VCaP (cell line): ENCODE data around the gene SUMO2.

Source experiments
- H3K27ac ChIP-seq: fragments of 450-650 bp; 2 replicates; pipeline ENCODE4 v1.5.1; 2017
- TF ChIP-seq, protein P1 (sequence below): fragments of 450-650 bp; conservative IDR thresholded peaks from 2 replicates; pipeline ENCODE4 v1.5.1; 2017; ENCODE audit warnings: mild to moderate bottlenecking, moderate library complexity

SUMO2 gene

DNA sequence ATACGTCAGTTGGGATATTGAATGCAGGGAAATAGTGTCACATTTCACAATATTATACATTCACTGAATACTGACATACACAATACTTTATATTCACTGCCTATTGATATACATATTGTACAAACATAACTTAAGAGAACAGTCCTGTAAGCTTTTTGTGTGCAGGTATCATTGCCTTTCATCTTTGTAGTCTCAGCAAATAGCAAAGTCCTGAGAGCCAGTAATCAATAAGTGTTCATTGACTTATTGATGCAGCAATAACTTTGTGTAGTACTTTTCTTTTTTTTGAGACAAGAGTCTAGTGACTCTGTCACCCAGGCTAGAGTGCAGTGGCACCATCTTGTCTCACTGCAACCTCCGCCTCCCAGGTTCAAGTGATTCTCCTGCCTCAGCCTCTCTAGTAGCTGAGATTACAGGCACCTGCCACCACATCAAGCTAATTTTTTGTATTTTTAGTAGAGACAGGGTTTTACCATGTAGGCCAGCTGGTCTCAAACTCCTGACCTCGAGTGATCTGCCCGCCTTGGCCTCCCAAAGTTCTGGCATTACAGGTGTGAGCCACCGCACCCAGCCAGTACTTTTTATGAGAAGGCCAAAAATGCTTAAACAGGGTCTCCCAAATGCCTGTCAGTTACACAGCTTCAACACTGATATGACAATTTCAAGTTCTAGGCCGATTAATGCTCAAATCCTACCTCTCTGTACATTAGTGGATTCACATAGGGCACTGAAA lies 17.3 kb upstream of the SUMO2 start:
- TF ChIP-seq, protein P1, sequence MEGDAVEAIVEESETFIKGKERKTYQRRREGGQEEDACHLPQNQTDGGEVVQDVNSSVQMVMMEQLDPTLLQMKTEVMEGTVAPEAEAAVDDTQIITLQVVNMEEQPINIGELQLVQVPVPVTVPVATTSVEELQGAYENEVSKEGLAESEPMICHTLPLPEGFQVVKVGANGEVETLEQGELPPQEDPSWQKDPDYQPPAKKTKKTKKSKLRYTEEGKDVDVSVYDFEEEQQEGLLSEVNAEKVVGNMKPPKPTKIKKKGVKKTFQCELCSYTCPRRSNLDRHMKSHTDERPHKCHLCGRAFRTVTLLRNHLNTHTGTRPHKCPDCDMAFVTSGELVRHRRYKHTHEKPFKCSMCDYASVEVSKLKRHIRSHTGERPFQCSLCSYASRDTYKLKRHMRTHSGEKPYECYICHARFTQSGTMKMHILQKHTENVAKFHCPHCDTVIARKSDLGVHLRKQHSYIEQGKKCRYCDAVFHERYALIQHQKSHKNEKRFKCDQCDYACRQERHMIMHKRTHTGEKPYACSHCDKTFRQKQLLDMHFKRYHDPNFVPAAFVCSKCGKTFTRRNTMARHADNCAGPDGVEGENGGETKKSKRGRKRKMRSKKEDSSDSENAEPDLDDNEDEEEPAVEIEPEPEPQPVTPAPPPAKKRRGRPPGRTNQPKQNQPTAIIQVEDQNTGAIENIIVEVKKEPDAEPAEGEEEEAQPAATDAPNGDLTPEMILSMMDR, result no peak
- H3K27ac ChIP-seq, result no peak overlapping the region

DNA sequence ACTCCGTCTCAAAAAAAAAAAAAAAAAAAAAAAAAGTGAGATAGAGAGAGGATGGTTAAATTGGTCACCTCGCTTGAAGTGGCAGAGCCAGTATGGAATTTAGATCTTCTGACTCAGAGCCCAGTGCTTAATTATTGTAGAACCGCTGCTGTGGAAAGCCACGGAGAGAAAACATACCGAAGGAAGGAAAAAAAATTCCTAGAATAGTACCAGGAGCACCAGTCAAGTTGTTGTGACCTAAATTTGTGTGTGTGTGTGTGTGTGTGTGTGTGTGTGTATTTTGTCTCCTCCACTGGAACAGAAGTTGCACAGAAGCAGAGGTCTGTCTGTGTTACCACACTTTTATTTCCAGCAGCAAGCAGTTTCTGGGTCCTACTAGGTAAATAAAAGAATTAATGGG lies 12.1 kb upstream of the SUMO2 start:
- TF ChIP-seq, protein P1, result no peak
- no peak overlapping the region for H3K27ac ChIP-seq

DNA sequence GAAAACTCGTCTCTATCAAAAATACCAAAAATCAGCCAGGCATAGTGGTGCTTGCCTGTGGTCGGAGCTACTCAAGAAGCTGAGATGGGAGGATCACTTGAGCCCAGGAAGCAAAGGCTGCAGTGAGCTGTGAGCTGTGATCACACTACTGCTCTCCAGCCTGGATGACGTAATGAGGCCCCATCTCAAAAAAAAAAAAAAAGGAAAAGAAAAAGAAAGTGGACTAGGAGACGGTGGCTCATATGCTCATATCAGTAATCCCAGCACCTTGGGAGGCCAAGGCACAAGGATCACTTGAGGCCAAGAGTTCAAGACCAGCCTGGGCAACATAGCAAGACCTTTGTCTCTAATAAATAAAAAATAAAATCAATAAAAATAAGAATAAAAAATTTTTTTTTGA lies 8.8 kb upstream of the SUMO2 start:
- H3K27ac ChIP-seq, result no peak overlapping the region

DNA sequence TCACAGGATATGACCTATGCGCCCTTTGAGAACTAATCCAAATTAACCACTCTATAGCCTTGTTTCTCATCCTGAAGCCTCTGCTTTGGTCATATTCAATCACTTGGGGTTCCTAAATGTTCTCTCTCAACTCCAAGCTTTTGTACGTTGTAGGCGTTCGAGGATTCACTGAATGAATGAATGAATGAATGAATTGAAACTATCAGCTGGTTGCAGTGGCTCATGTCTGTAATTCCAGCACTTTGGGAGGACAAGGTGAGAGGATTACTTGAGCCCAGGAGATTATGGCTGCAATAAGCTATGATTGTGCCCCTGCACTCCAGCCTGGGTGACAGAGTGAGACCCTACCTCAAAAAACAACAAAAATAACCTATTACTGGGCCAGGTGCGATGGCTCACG lies 5.9 kb upstream of the SUMO2 start:
- TF ChIP-seq, protein P1, result no peak
- no peak overlapping the region for H3K27ac ChIP-seq

More for the DNA sequence above, 8.8 kb upstream of the SUMO2 start:
- TF ChIP-seq, protein P1, result no peak

DNA sequence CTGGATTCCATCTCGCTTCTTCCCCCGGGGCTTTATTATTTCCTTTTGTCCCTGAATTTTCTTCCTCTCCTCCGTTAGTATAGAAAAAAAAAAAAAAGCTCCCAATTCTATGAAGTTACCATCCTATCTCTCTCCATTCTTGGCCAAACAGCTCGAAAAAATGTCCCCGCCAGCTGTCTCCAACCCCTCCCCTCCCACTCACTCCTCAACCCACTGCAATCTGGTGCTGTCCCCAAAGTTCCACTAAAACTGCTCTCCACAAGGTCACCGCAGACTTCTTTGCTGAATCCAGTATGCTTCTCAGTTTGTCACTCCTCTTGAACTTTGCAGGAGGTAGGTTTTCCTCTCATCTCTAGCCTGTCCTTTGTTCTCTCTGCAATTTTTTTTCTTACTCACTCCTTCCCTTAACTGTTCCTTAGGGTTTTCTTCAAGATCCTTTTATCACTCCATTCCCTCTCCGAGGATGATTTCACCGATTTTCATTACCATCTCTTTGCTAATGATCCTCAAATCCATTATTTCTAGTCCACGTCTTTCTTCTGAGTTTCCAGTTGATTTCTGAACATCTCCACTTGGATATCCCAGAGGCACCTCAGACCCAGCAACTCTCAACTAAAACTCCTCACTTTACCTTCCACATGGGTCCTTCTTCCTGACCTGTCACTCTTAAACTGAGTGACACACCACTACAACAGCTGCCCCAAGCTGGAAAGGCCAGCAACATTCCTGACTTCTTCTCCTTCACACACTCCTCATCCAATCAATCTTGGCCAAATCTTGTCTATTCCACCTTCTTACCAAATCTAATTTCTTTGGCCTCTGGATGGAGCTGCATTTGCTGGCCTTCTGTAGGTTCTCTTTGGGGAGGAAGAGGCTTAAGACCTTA lies 1.5 kb upstream of the SUMO2 start:
- TF ChIP-seq, protein P1, result no peak

DNA sequence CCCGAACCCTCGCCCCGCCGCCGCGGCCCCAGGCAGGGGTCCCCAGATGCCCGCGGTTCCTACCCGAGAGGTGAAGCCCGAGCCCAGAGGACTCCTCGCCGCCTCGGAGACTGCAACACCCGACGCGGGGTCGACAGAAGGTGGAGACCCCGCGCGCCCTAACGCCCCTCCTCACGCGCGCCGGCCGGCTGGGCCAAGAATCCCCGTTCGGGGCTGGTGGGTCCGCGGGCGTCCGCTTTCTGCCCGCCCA lies 515 bp downstream of the SUMO2 start:
- TF ChIP-seq, protein P1, result no peak; the same call in 1 of the 2 replicates
- H3K27ac ChIP-seq, result peak overlapping the region; percentile 99

More for the DNA sequence above, 1.5 kb upstream of the SUMO2 start:
- H3K27ac ChIP-seq, result peak overlapping the region; percentile 99; the same call in 1 of the 2 replicates

DNA sequence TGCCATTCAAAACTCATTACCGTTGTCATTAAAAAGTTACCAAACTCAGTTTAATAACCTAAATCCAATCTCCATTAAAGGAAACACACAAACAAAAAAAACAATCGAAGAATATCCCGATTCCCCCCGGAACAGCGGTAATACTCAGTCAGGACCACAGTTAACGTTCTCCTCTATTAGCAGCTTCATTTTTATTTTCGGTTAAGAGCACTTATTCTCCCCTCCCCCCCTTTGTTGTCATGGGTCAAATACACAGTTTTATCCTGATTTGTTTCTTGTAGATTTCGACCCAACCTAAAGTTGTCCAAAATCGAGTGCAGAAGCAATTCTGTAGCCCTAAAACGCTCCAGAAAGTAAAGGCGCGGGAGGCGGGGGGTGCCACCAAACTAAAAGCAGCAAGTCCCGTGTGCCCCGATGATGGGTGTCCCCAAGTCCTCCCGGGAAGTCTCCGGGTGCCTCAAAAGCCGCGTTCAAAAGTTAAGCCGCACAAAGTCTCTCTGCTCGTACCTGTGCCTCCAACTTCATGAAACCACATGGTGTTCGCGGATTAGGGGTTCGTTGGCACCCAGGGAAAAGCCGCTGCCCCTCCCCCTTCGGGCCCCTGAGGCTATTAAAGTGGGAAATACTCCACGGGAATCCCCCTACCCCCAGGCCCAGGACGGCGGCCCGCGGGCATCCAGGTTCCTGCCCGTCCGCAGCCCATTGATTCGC lies 996 bp downstream of the SUMO2 start:
- TF ChIP-seq, protein P1, result no peak

More for the DNA sequence above, 996 bp downstream of the SUMO2 start:
- peak overlapping the region; percentile 99 for H3K27ac ChIP-seq
